Stimulated activated CD4-positive, alpha-beta T cell treated with anti-CD3 and anti-CD28 coated beads, Interleukin-12 subunit alpha, Interleukin-12 subunit beta, amount 100 ng/mL, for 48 hours (primary cell): Measurements from ENCODE around the gene EPC1.
"Not testable (repeated sequence)": the region's sequence is repeated elsewhere in the genome, so short reads cannot be mapped to it uniquely, and the experiment has no call there.

Experiments
- DNase-seq, 3 donors: peaks; one replicate each; pipeline ENCODE4 v3.0.0-alpha.2; 2020; ENCODE audit warnings: low read depth in 2 of 3, low spot score in 1 of 3

EPC1 gene

GRCh38 chr10:32372000-32372875, 25.3 kb upstream of the EPC1 start:
- DNase-seq: no peak

GRCh38 chr10:32371101-32371500, 24.1 kb upstream of the EPC1 start:
- DNase-seq: no peak

- DNase-seq: peak; percentile 37 to 75 (median 57)
Measured at GRCh38 chr10:32367793-32368453, 21.0 kb upstream of the EPC1 start.

GRCh38 chr10:32366588-32366987, 19.6 kb upstream of the EPC1 start:
- no peak for DNase-seq

GRCh38 chr10:32366111-32366510, 19.2 kb upstream of the EPC1 start:
- DNase-seq: no peak

GRCh38 chr10:32365404-32365803, 18.4 kb upstream of the EPC1 start:
- DNase-seq: not testable (repeated sequence)

- no peak for DNase-seq
Measured at GRCh38 chr10:32362571-32362970, 15.6 kb upstream of the EPC1 start.

- DNase-seq: no peak
Measured at GRCh38 chr10:32360884-32361283, 13.9 kb upstream of the EPC1 start.

- no peak for DNase-seq
Measured at GRCh38 chr10:32360241-32360640, 13.3 kb upstream of the EPC1 start.

GRCh38 chr10:32357056-32357735, 10.2 kb upstream of the EPC1 start:
- DNase-seq: no peak

GRCh38 chr10:32354690-32355089, 7.7 kb upstream of the EPC1 start:
- DNase-seq: not testable (repeated sequence)

GRCh38 chr10:32350811-32351350, 3.9 kb upstream of the EPC1 start:
- DNase-seq: no peak

- DNase-seq: no peak
Measured at GRCh38 chr10:32349968-32350738, 3.2 kb upstream of the EPC1 start.

GRCh38 chr10:32349199-32349585, 2.2 kb upstream of the EPC1 start:
- DNase-seq: no peak

GRCh38 chr10:32348297-32349198, 1.6 kb upstream of the EPC1 start:
- DNase-seq: no peak

- no peak for DNase-seq
Measured at GRCh38 chr10:32347363-32348022, 535 bp upstream of the EPC1 start.

- DNase-seq: peak; percentile 86 to 95 (median 93)
Measured at GRCh38 chr10:32346134-32346550, 816 bp downstream of the EPC1 start.

GRCh38 chr10:32341596-32341995, 5.4 kb downstream of the EPC1 start:
- DNase-seq: no peak

- no peak for DNase-seq
Measured at GRCh38 chr10:32340596-32341180, 6.3 kb downstream of the EPC1 start.
